Brain pericyte (primary cell): ENCODE results near the gene ITGA6.

ENCODE experiments used
- DNase-seq: peaks from one replicate; pipeline ENCODE4 v3.0.0-alpha.2; 2012; ENCODE audit warnings: low read depth, low spot score

Gene ITGA6

GRCh38 chr2:172416447-172417058 lies 10.8 kb upstream of the ITGA6 start:
- DNase-seq = no peak

GRCh38 chr2:172420216-172420615 lies 7.2 kb upstream of the ITGA6 start:
- no peak for DNase-seq

GRCh38 chr2:172423160-172423559 lies 4.2 kb upstream of the ITGA6 start:
- no peak for DNase-seq

- DNase-seq = no peak
These were observed 2.0 kb upstream of the ITGA6 start for GRCh38 chr2:172425336-172425735.

GRCh38 chr2:172426635-172427255 lies 641 bp upstream of the ITGA6 start:
- DNase-seq = no peak

GRCh38 chr2:172427990-172428831 lies 825 bp downstream of the ITGA6 start:
- no peak for DNase-seq

GRCh38 chr2:172428832-172429210 lies 1.4 kb downstream of the ITGA6 start:
- no peak for DNase-seq

GRCh38 chr2:172429301-172429968 lies 2.0 kb downstream of the ITGA6 start:
- no peak for DNase-seq

GRCh38 chr2:172430027-172430426 lies 2.6 kb downstream of the ITGA6 start:
- no peak for DNase-seq

GRCh38 chr2:172430678-172431077 lies 3.3 kb downstream of the ITGA6 start:
- no peak for DNase-seq

GRCh38 chr2:172431463-172431862 lies 4.1 kb downstream of the ITGA6 start:
- DNase-seq = no peak

GRCh38 chr2:172431993-172432392 lies 4.6 kb downstream of the ITGA6 start:
- no peak for DNase-seq

- no peak for DNase-seq
These were observed 5.8 kb downstream of the ITGA6 start for GRCh38 chr2:172433144-172433543.

GRCh38 chr2:172434821-172435605 lies 7.6 kb downstream of the ITGA6 start:
- no peak for DNase-seq

GRCh38 chr2:172435606-172435911 lies 8.2 kb downstream of the ITGA6 start:
- DNase-seq = no peak

GRCh38 chr2:172436889-172437288 lies 9.5 kb downstream of the ITGA6 start:
- DNase-seq = no peak

GRCh38 chr2:172437419-172438341 lies 10.3 kb downstream of the ITGA6 start:
- no peak for DNase-seq

- no peak for DNase-seq
These were observed 11.5 kb downstream of the ITGA6 start for GRCh38 chr2:172438741-172439508.

GRCh38 chr2:172439509-172439860 lies 12.1 kb downstream of the ITGA6 start:
- no peak for DNase-seq

GRCh38 chr2:172439911-172440310 lies 12.5 kb downstream of the ITGA6 start:
- no peak for DNase-seq
